Loucy (cell line): ENCODE measurements around the gene ZBTB24.
A peak's percentile ranks its signal among the peaks of the same experiment; 100 is the strongest.

Experiments used
- H2AFZ ChIP-seq: fragments of 200-600 bp; sonication (generic); 2 replicates; pipeline ENCODE4 v1.6.0; 2016; ENCODE audit warnings: antibody characterized with exemption, mild to moderate bottlenecking, low read length, moderate library complexity
- H3F3A ChIP-seq: fragments of 200-600 bp; 2 replicates; pipeline ENCODE4 v1.6.0; 2016; ENCODE audit warnings: antibody characterized with exemption, low read depth, mild to moderate bottlenecking
- H3K27me3 ChIP-seq: fragments of 200-600 bp; sonication (generic); 2 replicates; pipeline ENCODE4 v1.6.1; 2014; ENCODE audit warnings: low read length, mild to moderate bottlenecking; ENCODE audit not compliant: insufficient read depth, poor library complexity, severe bottlenecking
- H3K36me3 ChIP-seq: fragments of 200-600 bp; sonication (generic); 2 replicates; pipeline ENCODE4 v1.6.1; 2016; ENCODE audit warnings: low read length; ENCODE audit not compliant: insufficient read depth
- H3K4me1 ChIP-seq: fragments of 200-600 bp; sonication (generic); 2 replicates; pipeline ENCODE4 v1.5.1; 2014; ENCODE audit warnings: low read length, mild to moderate bottlenecking; ENCODE audit not compliant: insufficient read depth, poor library complexity, severe bottlenecking
- H3K4me2 ChIP-seq: fragments of 200-600 bp; sonication (generic); 2 replicates; pipeline ENCODE4 v1.6.0; 2014; ENCODE audit warnings: antibody characterized with exemption, low read length, low read depth, mild to moderate bottlenecking; ENCODE audit not compliant: poor library complexity, severe bottlenecking
- H3K4me3 ChIP-seq: fragments of 200-600 bp; sonication (generic); 2 replicates; pipeline ENCODE4 v1.5.1; 2014; ENCODE audit warnings: low read length, mild to moderate bottlenecking, mixed read lengths; ENCODE audit not compliant: poor library complexity, severe bottlenecking
- H3K79me2 ChIP-seq: fragments of 200-600 bp; sonication (generic); 2 replicates; pipeline ENCODE4 v1.6.1; 2014; ENCODE audit warnings: low read length; ENCODE audit not compliant: insufficient read depth
- H3K9ac ChIP-seq: fragments of 200-600 bp; sonication (generic); 2 replicates; pipeline ENCODE4 v1.6.0; 2014; ENCODE audit warnings: mild to moderate bottlenecking, low read depth, low read length, moderate library complexity; ENCODE audit not compliant: poor library complexity, severe bottlenecking
- H3K9me2 ChIP-seq: fragments of 200-600 bp; sonication (generic); replicated peaks from 2 replicates; pipeline ENCODE4 v1.6.1; 2016; ENCODE audit warnings: low read depth, low read length, mixed read lengths
- H3K9me3 ChIP-seq: fragments of 200-600 bp; sonication (generic); 2 replicates; pipeline ENCODE4 v1.6.1; 2014; ENCODE audit warnings: mild to moderate bottlenecking, antibody characterized with exemption, low read length, low read depth; ENCODE audit not compliant: insufficient read depth
- H4K20me1 ChIP-seq: fragments of 200-600 bp; sonication (generic); 2 replicates; pipeline ENCODE4 v1.6.0; 2014; ENCODE audit warnings: antibody characterized with exemption, low read length, mild to moderate bottlenecking; ENCODE audit not compliant: insufficient read depth, poor library complexity, severe bottlenecking
- CTCF ChIP-seq: fragments of 200-600 bp; sonication (generic); conservative IDR thresholded peaks from 2 replicates; pipeline ENCODE4 v1.5.1; 2014; ENCODE audit warnings: mild to moderate bottlenecking, antibody characterized with exemption, low read length
- EZH2phosphoT487 ChIP-seq: fragments of 200-600 bp; IDR thresholded peaks from 2 replicates; pipeline ENCODE4 v1.6.1; 2018; ENCODE audit warnings: antibody characterized with exemption, mild to moderate bottlenecking, moderate library complexity, borderline replicate concordance

Gene ZBTB24

GRCh38 chr6:109496036-109496772, 13.2 kb upstream of the ZBTB24 start:
- H2AFZ ChIP-seq: no peak overlapping the region
- H3K9ac ChIP-seq: no peak overlapping the region
- peaks cover 24% of the 10 kb centered on the region for H3K4me1 ChIP-seq
- H3K79me2 ChIP-seq: no peaks in the 10 kb centered on the region
- H3K4me2 ChIP-seq: no peak overlapping the region
- H3K4me3 ChIP-seq: no peak overlapping the region
- peaks cover 6% of the 10 kb centered on the region for H3F3A ChIP-seq
- no peaks in the 10 kb centered on the region for H3K9me2 ChIP-seq
- H4K20me1 ChIP-seq: no peaks in the 10 kb centered on the region
- H3K27me3 ChIP-seq: no peaks in the 10 kb centered on the region
- no peaks in the 10 kb centered on the region for H3K9me3 ChIP-seq
- H3K36me3 ChIP-seq: no peaks in the 10 kb centered on the region
- TF ChIP-seq EZH2phosphoT487: no peak
- TF ChIP-seq CTCF: no peak

GRCh38 chr6:109493865-109494264, 10.8 kb upstream of the ZBTB24 start:
- Histone ChIP-seq H3K79me2 (no peaks in the 10 kb centered on the region), H3K36me3 (no peaks in the 10 kb centered on the region), H3K4me1 (peaks cover 39% of the 10 kb centered on the region), H2AFZ (no peak overlapping the region; the same call in 1 of the 2 replicates), H3K4me2 (no peak overlapping the region), H3K9ac (no peak overlapping the region), H3K9me3 (no peaks in the 10 kb centered on the region), H3K27me3 (no peaks in the 10 kb centered on the region), H3F3A (peaks cover 12% of the 10 kb centered on the region), H3K4me3 (no peak overlapping the region), H4K20me1 (no peaks in the 10 kb centered on the region), H3K9me2 (no peaks in the 10 kb centered on the region)
- no peak for TF ChIP-seq EZH2phosphoT487
- no peak for TF ChIP-seq CTCF

GRCh38 chr6:109491207-109491938, 8.4 kb upstream of the ZBTB24 start:
- H3K36me3 ChIP-seq: no peaks in the 10 kb centered on the region
- H4K20me1 ChIP-seq: no peaks in the 10 kb centered on the region
- no peaks in the 10 kb centered on the region for H3K27me3 ChIP-seq
- peak overlapping the region; percentile 65 for H3K4me3 ChIP-seq
- TF ChIP-seq CTCF (no peak), EZH2phosphoT487 (no peak)
- no peaks in the 10 kb centered on the region for H3K9me2 ChIP-seq
- peaks cover 39% of the 10 kb centered on the region for H3K4me1 ChIP-seq
- H3K4me2 ChIP-seq: peak overlapping the region; percentile 78
- peaks cover 12% of the 10 kb centered on the region for H3F3A ChIP-seq
- peak overlapping the region; percentile 58 for H3K9ac ChIP-seq
- peak overlapping the region; percentile 75 for H2AFZ ChIP-seq
- H3K79me2 ChIP-seq: no peaks in the 10 kb centered on the region
- H3K9me3 ChIP-seq: no peaks in the 10 kb centered on the region
